NCI-H82 treated with DMSO at 0.1 percent for 48 hours (cell line): Measurements from ENCODE around the gene ILKAP.
"Not testable (repeated sequence)": the region's sequence is repeated elsewhere in the genome, so short reads cannot be mapped to it uniquely, and the experiment has no call there.

Source experiments
- DNase-seq: peaks from one replicate; lab custom pipeline; 2025; ENCODE audit not compliant: unreplicated experiment; lab: John Stamatoyannopoulos, UW

ILKAP gene

DNA sequence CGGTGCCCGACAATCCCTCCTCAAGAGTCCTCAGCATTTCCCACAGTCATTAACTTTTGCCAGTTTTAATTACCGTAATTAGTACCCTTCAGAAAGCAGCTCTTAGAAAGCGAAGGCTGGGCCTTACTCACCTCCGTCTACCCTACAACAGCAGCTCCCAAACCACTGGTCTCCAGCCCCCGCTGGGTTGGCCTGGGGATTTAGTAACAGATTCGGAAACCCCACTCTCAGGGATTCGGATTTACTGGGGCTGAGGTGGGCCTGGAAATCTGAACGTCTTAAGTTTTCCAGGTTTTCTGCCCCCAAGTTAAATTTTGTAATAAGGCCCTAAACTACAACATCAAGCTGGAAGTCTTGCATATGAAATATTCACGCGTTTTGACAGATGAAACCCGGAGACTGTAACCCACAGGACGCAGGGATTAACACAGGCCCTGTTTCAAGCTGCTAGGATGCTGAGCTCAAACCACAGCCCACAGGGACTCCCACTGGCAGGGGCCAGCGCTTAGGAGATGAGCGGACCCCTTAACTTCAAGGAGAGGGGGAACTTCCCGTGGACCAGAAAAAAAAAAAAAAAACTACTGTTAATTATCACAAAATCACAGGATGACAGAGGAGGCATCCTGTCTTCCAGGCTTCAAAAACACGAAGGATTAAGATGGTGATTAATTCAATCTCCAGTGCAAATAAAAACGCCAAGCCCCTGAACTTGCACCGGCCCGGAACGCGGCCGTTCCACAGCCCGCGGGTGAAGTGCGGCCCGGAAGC lies 985 bp downstream of the ILKAP start:
- no peak for DNase-seq

DNA sequence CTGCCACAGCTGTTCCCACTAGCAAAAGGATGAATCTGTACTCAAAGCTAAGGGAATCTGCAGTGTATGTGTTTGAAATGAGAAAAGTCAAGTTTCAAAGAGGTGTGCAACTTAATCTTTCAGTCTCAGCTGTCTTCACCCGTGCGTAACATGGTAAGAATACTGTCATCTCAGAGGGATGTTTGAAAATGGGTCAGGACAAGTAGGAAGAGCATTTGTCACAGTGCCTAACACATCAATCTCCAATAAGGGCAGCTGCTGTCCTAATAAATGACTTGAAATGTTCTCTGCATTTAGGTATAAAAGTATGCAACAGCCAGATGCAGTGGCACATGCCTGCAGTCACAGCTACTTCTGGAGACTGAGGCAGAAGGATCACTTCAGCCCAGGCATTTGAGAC lies 13.1 kb downstream of the ILKAP start:
- no peak for DNase-seq

DNA sequence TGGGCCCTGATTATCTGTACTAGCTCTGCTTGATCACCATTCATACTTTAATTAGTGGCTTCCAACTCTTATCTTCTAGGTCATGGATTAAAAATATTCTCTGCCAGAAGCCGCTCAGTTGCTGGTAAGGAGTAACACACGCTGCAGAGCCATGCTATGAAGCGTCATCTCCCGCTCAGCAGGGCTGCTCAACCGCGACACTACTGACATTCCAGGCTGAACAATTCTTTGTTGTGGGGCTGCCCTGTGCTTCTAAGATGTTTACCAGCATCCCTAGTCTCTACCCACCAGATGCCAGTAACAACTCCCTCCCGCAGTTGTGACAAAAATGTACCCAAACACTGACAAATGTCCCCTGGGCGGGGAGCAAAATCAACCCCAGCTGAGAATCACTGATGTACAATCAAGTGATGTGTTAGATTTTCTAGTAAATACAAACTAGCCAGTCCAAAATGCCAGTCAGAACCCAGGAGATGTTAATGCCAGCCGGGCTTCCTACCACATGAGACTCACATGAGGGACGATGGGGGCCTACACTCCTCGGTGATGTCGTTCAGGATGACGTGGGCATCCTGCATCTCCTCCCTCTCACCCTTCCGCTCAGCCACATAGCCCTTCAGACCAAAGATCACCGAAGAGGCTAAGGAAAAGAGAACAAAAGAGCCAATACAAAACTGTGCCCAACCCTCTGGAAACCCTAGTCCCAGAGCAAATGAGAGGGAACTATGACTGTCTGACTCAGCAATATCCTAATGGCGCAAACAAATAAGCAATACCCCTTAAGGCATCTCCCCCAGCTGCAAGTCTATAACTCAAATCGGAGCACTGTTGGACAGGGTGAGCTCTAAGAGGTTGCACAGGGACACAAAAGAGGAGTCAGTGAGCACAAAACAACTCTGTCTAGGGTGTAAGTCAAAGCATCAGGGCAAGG lies 15.6 kb downstream of the ILKAP start:
- DNase-seq: no peak

- no peak for DNase-seq
Observed at GRCh38 chr2:238183821-238184220, 19.7 kb downstream of the ILKAP start.

- no peak for DNase-seq
Observed at GRCh38 chr2:238182362-238182761, 21.1 kb downstream of the ILKAP start.

- DNase-seq: no peak
Observed at GRCh38 chr2:238180554-238180953, 22.9 kb downstream of the ILKAP start.

DNA sequence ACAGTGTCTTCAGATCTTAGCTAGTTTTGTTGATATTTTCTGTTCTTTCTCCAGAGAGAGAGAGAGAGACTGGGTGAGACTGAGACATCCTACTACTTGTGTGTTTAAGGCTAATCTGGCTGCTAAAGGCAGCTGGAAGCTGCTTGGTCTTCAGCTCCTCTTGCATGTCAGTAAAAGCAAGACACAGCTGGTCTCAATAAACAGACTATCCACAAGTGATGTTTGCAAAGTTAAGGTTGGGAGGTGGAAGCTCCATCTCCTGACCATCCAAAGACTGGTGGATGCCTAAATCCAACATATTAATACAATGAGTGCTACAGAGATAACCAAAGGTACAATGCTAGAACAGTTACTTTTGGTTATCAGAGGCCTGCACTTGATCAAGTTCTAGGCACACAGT lies 26.9 kb downstream of the ILKAP start:
- DNase-seq: no peak

- no peak for DNase-seq
Observed at GRCh38 chr2:238174701-238175100, 28.8 kb downstream of the ILKAP start.

- no peak for DNase-seq
Observed at GRCh38 chr2:238174291-238174690, 29.2 kb downstream of the ILKAP start.

DNA sequence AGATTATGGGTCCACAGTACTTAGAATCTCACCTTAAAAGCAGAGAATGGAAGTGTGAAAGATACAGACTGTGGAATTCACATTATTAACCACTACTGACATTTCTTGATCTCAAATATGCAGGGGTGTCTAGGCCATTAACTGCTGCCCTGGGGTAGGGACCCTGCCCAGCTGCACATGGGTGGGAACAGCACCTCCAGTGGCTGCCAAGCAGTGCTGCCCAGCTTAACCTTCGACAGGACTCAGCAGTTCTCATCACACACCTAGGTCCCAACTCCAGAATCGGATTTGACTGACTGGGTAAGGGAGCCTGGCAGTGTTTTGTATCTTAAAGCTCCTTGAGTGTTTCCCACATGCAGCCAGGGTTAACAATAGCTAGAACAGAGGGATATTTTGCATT lies 29.8 kb downstream of the ILKAP start:
- no peak for DNase-seq

DNA sequence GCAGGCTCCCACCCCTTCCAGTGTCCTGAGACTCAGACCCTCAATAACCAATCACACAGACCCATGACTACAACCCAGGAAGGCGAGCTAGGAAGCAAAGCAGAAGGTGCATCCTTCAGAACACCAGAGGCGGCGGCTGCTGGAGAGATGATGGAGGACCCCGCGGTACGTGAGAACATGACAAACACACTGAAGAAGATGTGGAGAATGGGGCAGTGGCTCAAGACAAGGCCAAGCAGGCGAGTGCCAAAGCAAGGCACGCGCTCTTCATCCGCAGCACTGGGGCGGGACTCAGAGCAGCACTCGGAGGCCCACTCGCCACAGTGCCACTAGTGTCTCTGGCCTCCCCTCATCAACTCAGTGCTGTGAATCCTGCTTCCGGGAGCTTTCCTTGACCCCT lies 31.1 kb downstream of the ILKAP start:
- DNase-seq: no peak

GRCh38 chr2:238171575-238172187 lies 31.8 kb downstream of the ILKAP start:
- DNase-seq: no peak

DNA sequence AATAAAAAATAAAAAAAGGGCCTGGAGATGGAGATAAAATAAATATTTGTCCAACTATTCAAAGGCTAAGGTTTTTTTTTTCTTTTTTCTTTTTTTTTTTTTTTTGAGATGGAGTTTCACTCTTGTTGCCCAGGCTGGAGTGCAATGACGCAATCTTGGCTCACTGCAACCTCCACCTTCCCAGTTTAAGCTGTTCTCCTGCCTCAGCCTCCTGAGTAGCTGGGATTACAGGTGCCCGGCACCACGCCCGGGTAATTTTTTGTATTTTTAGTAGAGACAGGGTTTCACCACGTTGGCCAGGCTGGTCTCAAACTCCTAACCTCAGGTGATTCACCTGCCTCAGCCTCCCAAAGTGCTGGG lies 32.4 kb downstream of the ILKAP start:
- DNase-seq: not testable (repeated sequence)

- no peak for DNase-seq
Observed at GRCh38 chr2:238170386-238171071, 33.0 kb downstream of the ILKAP start.

DNA sequence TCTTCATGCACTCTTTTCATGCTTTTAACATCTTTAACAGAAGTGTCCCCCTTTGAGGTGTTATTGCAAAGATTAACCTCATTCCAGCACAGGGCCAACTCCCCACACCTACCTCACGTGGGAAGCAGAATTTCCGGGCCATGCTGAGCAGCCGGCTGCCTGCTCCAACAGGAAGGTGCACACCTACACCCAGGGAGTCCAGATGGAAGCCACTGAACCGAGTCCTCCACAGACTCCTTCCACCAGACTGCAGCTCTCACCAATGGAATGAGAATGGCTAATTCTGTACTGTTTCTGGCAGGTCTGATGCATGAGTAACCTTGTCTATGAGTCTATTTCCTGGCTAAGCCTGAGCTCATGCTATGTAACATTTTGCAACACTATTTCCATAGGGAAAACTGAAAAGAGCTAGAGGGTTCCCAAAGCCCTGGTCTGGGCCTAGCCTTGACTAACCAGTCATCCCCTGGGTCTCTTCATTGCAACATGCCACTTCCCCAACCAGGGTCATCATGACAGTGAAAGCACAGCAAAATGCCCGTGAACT lies 33.7 kb downstream of the ILKAP start:
- DNase-seq: no peak

DNA sequence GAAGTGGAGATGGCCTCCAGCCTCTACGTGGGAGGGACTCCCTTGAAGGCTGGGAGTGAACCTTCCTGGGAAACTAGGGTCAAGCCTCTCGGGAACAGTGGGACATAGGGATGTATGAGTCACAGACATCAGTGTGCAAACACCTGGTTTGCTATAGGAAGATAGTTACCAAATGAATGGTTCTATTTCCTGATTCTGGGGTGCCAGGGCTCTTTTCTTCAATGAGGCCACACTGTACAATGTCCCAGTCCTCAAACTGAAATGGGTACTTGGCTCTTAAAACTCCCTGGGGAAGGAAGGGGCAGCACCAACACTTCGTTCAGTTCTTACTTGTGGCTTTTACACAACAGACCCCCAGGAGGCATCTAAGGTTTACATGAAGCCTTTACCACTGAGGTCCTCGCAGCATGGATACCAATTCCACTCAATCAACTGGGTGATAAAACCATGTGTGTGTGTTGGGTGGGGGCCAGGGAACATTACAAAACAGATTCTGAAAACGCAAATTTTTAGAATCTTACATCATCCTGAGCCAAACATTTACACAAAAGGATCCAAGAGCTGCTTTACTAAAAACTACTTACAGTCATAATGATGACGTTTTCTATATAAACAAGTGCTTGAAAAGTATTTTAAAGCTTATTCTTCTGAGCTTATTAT lies 34.3 kb downstream of the ILKAP start:
- no peak for DNase-seq

DNA sequence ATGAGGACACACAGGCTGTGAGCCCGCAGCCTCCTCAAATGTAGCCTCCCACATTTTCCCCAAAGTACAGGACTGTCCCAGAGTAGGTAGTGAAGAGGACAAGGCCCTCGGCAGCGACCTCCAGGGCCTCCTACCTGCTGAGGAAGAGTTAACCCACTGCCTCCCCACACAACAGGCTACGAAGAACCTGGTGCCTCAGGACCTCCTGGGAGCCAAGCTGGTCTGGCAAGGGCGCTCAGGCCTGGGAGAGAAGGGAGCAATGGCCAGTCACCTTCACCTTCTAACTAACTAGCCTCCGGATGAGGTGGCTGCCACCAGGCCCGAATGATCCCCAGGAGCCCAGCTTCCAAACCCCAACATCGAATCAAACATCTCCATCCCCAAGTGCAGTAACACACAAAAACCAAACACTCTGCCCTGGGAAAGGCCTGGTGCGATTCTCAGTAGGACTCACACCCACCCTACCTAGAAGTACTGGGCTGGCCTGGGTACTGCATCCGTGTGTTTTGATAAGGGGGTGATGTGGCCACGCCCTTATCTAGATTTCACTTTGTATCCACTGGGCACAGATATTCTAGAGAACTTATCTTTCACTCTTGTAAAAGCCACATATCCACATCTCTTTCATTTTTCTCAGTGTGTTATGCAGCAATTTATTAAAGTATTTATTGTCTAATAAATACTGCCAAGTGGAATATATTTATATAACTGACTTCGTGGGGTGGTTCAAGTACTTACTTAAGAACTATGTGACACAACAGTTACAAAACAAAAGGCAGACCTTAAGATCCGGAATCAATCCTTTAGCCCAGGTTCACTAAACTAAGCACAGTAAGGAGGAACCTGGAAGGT lies 35.1 kb downstream of the ILKAP start:
- no peak for DNase-seq

DNA sequence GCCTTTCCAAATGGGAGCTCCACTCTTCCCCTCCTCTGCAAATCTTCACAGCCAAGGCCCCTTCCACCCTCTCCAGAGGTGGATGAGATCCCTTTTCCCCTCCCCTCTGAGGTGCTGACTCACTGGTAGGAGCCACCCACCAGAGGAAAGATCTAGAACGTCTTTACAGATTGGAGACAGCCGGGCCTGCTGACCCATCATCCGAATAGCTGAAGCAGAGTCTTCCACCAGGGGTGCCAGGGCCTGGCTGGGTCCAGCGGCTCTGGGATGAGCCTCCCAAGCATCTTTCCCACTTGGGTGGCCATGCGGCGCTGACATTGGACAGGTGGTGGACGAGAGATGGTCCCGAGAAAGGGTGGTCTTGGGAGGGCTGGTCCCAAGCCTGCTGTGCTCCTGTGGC lies 35.7 kb downstream of the ILKAP start:
- DNase-seq: no peak

DNA sequence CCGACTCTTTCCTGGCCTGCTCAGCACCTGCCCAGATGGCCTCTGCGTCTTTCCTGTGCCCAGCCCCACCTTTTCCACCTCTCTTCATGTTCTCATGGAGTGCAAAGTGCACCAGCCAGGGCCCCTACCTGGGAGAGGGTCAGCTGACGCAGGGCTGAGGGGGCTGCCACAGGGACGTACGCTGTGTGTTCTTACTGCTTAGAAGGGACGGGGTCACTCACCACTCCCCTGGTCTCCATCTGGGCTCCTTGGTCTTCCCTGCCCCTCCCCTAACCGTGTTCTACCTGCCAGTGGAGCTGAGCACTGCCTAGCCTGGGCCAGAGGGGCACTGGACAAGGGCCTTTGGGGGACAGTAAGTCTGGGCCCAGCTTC lies 36.2 kb downstream of the ILKAP start:
- DNase-seq: no peak
